Cardiac fibroblast (primary cell): ENCODE measurements around the gene GARNL3.

Source experiments
- DNase-seq, 2 donors: peaks; one replicate each; pipeline versions ENCODE4 v3.0.0 to v3.0.0-alpha.2; 2010; ENCODE audit warnings: low read depth in 2 of 2
- H3K4me3 ChIP-seq, 2 donors: replicated peaks in 1 of 2; 1 replicate in 1 of 2; 2 replicates in 1 of 2; pipeline ENCODE4 v1.5.1; 2011; ENCODE audit warnings: low read depth in 2 of 2, low read length in 2 of 2, mild to moderate bottlenecking in 2 of 2, moderate library complexity in 1 of 2
- CTCF ChIP-seq: IDR thresholded peaks from one replicate; pipeline ENCODE4 v1.5.1; 2011; ENCODE audit warnings: low read depth, mild to moderate bottlenecking, low read length, inconsistent platforms

The GARNL3 gene

GRCh38 chr9:127307802-127308201 lies 43.2 kb downstream of the GARNL3 start:
- no peak for DNase-seq
- no peak for TF ChIP-seq CTCF
- H3K4me3 ChIP-seq = no peak overlapping the region

- DNase-seq = peak; percentile 65 to 66
- no peak overlapping the region for H3K4me3 ChIP-seq
- no peak for TF ChIP-seq CTCF
Measured at GRCh38 chr9:127308652-127309434, 44.3 kb downstream of the GARNL3 start.

GRCh38 chr9:127309715-127310114 lies 45.1 kb downstream of the GARNL3 start:
- no peak for DNase-seq
- TF ChIP-seq CTCF = no peak
- H3K4me3 ChIP-seq = no peak overlapping the region

- no peak overlapping the region for H3K4me3 ChIP-seq
- peak; percentile 63 for TF ChIP-seq CTCF
- peak; percentile 60 to 90 for DNase-seq
Measured at GRCh38 chr9:127311239-127311741, 46.7 kb downstream of the GARNL3 start.

- TF ChIP-seq CTCF = no peak
- DNase-seq = no peak
Measured at GRCh38 chr9:127313042-127313560, 48.5 kb downstream of the GARNL3 start.

GRCh38 chr9:127314911-127315310 lies 50.3 kb downstream of the GARNL3 start:
- no peak for DNase-seq
- no peak for TF ChIP-seq CTCF

More at GRCh38 chr9:127313042-127313560, 48.5 kb downstream of the GARNL3 start:
- no peak overlapping the region for H3K4me3 ChIP-seq

More at GRCh38 chr9:127314911-127315310, 50.3 kb downstream of the GARNL3 start:
- H3K4me3 ChIP-seq = no peak overlapping the region
